GM19043 (cell line): ENCODE measurements around the gene ETV6.

Experiments used
- ATAC-seq: cut with Tn5 transposase; IDR thresholded peaks from one replicate; pipeline ENCODE4 v1.9.1; 2021; ENCODE audit warnings: low read depth; ENCODE audit not compliant: unreplicated experiment

ETV6 gene

GRCh38 chr12:11641522-11641921 is 8.0 kb upstream of the ETV6 start:
- no peak for ATAC-seq

GRCh38 chr12:11642785-11643184 is 6.7 kb upstream of the ETV6 start:
- ATAC-seq = no peak

- ATAC-seq = no peak
These were observed 4.1 kb upstream of the ETV6 start for GRCh38 chr12:11645391-11645790.

- ATAC-seq = peak; percentile 23
These were observed 711 bp upstream of the ETV6 start for GRCh38 chr12:11648514-11649412.

- ATAC-seq = no peak
These were observed 1.1 kb downstream of the ETV6 start for GRCh38 chr12:11650286-11651281.

GRCh38 chr12:11651381-11651780 is 1.9 kb downstream of the ETV6 start:
- no peak for ATAC-seq

- ATAC-seq = no peak
These were observed 2.3 kb downstream of the ETV6 start for GRCh38 chr12:11651785-11652184.

- no peak for ATAC-seq
These were observed 3.0 kb downstream of the ETV6 start for GRCh38 chr12:11652351-11653040.

- no peak for ATAC-seq
These were observed 3.8 kb downstream of the ETV6 start for GRCh38 chr12:11653215-11653753.

- ATAC-seq = no peak
These were observed 4.9 kb downstream of the ETV6 start for GRCh38 chr12:11654338-11654737.

- no peak for ATAC-seq
These were observed 5.3 kb downstream of the ETV6 start for GRCh38 chr12:11654802-11655201.

GRCh38 chr12:11655842-11656241 is 6.4 kb downstream of the ETV6 start:
- no peak for ATAC-seq

- no peak for ATAC-seq
These were observed 7.1 kb downstream of the ETV6 start for GRCh38 chr12:11656550-11656949.

GRCh38 chr12:11657511-11657910 is 8.0 kb downstream of the ETV6 start:
- ATAC-seq = no peak

- ATAC-seq = no peak
These were observed 9.3 kb downstream of the ETV6 start for GRCh38 chr12:11658791-11659190.

- ATAC-seq = no peak
These were observed 11.2 kb downstream of the ETV6 start for GRCh38 chr12:11660624-11661023.

- ATAC-seq = no peak
These were observed 12.1 kb downstream of the ETV6 start for GRCh38 chr12:11661491-11662089.

GRCh38 chr12:11662369-11662768 is 12.9 kb downstream of the ETV6 start:
- no peak for ATAC-seq

GRCh38 chr12:11663130-11663529 is 13.7 kb downstream of the ETV6 start:
- no peak for ATAC-seq

GRCh38 chr12:11664101-11664500 is 14.6 kb downstream of the ETV6 start:
- ATAC-seq = no peak
